ENCODE results near the gene MAPK4.

The MAPK4 gene

DNA sequence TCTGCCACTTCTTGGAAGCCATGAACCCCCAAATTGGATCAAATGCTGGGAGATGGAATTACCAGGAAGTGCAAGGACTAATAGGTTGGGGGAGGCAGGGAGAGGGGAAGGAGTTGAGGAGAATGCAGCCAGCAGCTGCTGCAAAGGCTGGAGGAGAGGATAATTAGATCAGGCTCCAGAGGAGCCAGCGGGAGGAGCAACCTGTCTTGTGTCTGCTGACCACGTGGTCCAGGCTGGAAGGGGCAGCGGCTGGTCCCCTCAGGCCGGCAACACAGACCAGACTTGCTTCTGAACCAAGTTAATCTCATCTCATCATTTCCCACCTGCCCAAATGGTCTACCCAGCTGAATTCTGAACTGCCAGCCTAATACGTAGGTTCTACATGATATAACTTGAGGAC is 191.6 kb downstream of the MAPK4 start:
- DNase-seq (ENCODE audit: low read depth in 2 of 2): no peak
- H3K4me3 ChIP-seq (replicated peaks in 1 of 2; ENCODE audit: low read depth in 2 of 2, low read length in 2 of 2): no peak overlapping the region
- no peak for TF ChIP-seq CTCF (IDR thresholded peaks at IDR 0.05; ENCODE audit: low read depth, low read length)

- no peak for TF ChIP-seq CTCF (IDR thresholded peaks at IDR 0.05; ENCODE audit: low read depth, low read length)
These were observed 192.1 kb downstream of the MAPK4 start for GRCh38 chr18:50751947-50752346.

DNA sequence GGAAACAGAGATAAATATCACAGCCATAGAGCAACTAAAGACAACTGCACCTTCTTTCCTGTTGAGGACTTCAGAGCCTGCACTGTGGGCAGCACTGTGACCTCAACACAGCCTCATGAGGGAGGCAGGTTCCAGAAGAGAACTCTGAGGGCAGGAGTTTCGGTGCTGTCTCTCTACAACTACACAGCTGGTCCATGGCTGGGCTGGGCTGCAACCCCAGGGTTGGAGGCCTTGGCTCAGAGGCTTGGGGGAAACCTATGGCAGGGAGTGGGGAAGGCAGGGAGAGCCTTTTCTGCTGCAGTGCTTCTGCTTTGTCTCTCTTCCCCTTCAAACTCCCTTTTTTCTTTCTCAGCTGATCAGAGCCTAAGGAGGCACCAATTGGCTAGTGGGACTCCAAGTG is 193.4 kb downstream of the MAPK4 start:
- no peak for TF ChIP-seq CTCF (IDR thresholded peaks at IDR 0.05; ENCODE audit: low read depth, low read length)
- DNase-seq (ENCODE audit: low read depth in 2 of 2): no peak
- H3K4me3 ChIP-seq (replicated peaks in 1 of 2; ENCODE audit: low read depth in 2 of 2, low read length in 2 of 2): no peak overlapping the region

More at GRCh38 chr18:50751947-50752346, 192.1 kb downstream of the MAPK4 start:
- H3K4me3 ChIP-seq (replicated peaks in 1 of 2; ENCODE audit: low read depth in 2 of 2, low read length in 2 of 2): no peak overlapping the region
- DNase-seq (ENCODE audit: low read depth in 2 of 2): no peak

DNA sequence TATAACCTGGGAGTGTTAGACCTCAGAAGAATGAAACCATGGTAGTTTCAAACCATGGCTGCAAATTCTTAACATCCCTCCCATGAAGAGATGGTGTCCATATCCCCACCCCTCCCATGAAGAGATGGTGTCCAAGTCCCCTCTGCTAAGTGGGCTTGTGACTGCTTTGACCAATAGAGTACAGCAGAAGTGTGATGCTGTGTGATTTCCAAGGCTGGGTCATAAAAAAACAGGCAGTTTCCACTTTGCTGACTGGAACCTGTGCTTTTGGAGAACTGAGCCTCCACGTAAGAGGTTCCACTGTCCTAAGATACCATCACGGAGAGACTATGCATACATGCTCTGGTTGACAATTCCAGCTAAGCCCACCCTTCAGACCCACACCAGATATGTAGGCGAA is 194.4 kb downstream of the MAPK4 start:
- H3K4me3 ChIP-seq (replicated peaks in 1 of 2; ENCODE audit: low read depth in 2 of 2, low read length in 2 of 2): no peak overlapping the region
- TF ChIP-seq CTCF (IDR thresholded peaks at IDR 0.05; ENCODE audit: low read depth, low read length): no peak
- no peak for DNase-seq (ENCODE audit: low read depth in 2 of 2)

DNA sequence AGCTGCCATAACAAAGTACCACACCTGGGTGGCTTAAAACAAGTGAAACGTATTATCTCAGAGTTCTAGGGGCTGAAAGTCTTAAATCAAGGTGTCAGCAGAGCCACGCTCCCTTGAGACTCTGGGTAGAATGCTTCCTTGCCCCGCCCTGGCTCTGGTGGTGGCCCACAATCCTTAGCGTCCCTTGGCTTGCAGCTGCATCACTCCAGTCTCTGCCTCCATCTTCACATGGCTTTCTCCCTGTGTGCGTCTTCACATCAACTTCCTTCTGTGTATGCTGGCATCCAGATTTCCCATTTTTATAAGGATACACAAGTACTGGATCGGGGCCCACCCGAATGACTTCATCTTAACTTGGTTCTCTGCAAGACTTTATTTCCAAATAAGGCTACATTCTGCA is 197.5 kb downstream of the MAPK4 start:
- TF ChIP-seq CTCF (IDR thresholded peaks at IDR 0.05; ENCODE audit: low read depth, low read length): no peak
- no peak overlapping the region for H3K4me3 ChIP-seq (replicated peaks in 1 of 2; ENCODE audit: low read depth in 2 of 2, low read length in 2 of 2)

GRCh38 chr18:50769463-50769862 is 209.6 kb downstream of the MAPK4 start:
- no peak for TF ChIP-seq CTCF (IDR thresholded peaks at IDR 0.05; ENCODE audit: low read depth, low read length)
- no peak overlapping the region for H3K4me3 ChIP-seq (replicated peaks in 1 of 2; ENCODE audit: low read depth in 2 of 2, low read length in 2 of 2)
- DNase-seq (ENCODE audit: low read depth in 2 of 2): no peak

More for the DNA sequence above, 197.5 kb downstream of the MAPK4 start:
- DNase-seq (ENCODE audit: low read depth in 2 of 2): no peak

- H3K4me3 ChIP-seq (replicated peaks in 1 of 2; ENCODE audit: low read depth in 2 of 2, low read length in 2 of 2): no peak overlapping the region
- DNase-seq (ENCODE audit: low read depth in 2 of 2): no peak
- TF ChIP-seq CTCF (IDR thresholded peaks at IDR 0.05; ENCODE audit: low read depth, low read length): no peak
These were observed 215.3 kb downstream of the MAPK4 start for GRCh38 chr18:50775207-50775606.

All from cardiac fibroblast (primary cell).